Stimulated activated CD8-positive, alpha-beta memory T cell treated with anti-CD3 and anti-CD28 coated beads, Interleukin-4, amount 100 ng/mL, for 4 hours (primary cell): ENCODE results near the gene TMEM123.
"Not testable (repeated sequence)": the region's sequence is repeated elsewhere in the genome, so short reads cannot be mapped to it uniquely, and the experiment has no call there.

Experiments
- DNase-seq, 2 donors: peaks; one replicate each; pipeline ENCODE4 v3.0.0-alpha.2; 2020; ENCODE audit warnings: low read depth in 2 of 2, low spot score in 1 of 2

TMEM123 gene

GRCh38 chr11:102449651-102450570, 2.7 kb downstream of the TMEM123 start:
- no peak for DNase-seq

- no peak for DNase-seq
Observed at GRCh38 chr11:102448869-102449224, 3.7 kb downstream of the TMEM123 start.

GRCh38 chr11:102447941-102448868, 4.4 kb downstream of the TMEM123 start:
- no peak for DNase-seq

GRCh38 chr11:102447193-102447592, 5.4 kb downstream of the TMEM123 start:
- no peak for DNase-seq

- DNase-seq = no peak
Observed at GRCh38 chr11:102446606-102447005, 6.0 kb downstream of the TMEM123 start.

GRCh38 chr11:102444693-102445092, 7.9 kb downstream of the TMEM123 start:
- not testable (repeated sequence) for DNase-seq

GRCh38 chr11:102444142-102444541, 8.4 kb downstream of the TMEM123 start:
- not testable (repeated sequence) for DNase-seq

- not testable (repeated sequence) for DNase-seq
Observed at GRCh38 chr11:102439063-102439363, 13.6 kb downstream of the TMEM123 start.

- no peak for DNase-seq
Observed at GRCh38 chr11:102438311-102439062, 14.1 kb downstream of the TMEM123 start.

GRCh38 chr11:102437727-102438126, 14.8 kb downstream of the TMEM123 start:
- no peak for DNase-seq

GRCh38 chr11:102436976-102437375, 15.6 kb downstream of the TMEM123 start:
- no peak for DNase-seq

GRCh38 chr11:102436561-102436960, 16.0 kb downstream of the TMEM123 start:
- no peak for DNase-seq

GRCh38 chr11:102435688-102436087, 16.9 kb downstream of the TMEM123 start:
- DNase-seq = no peak

- not testable (repeated sequence) for DNase-seq
Observed at GRCh38 chr11:102433571-102433970, 19.0 kb downstream of the TMEM123 start.

- DNase-seq = not testable (repeated sequence)
Observed at GRCh38 chr11:102432560-102432959, 20.0 kb downstream of the TMEM123 start.

GRCh38 chr11:102431404-102431803, 21.2 kb downstream of the TMEM123 start:
- DNase-seq = no peak

GRCh38 chr11:102430158-102430836, 22.3 kb downstream of the TMEM123 start:
- no peak for DNase-seq

- no peak for DNase-seq
Observed at GRCh38 chr11:102429691-102430090, 22.9 kb downstream of the TMEM123 start.

- no peak for DNase-seq
Observed at GRCh38 chr11:102429226-102429625, 23.3 kb downstream of the TMEM123 start.

GRCh38 chr11:102428696-102429095, 23.9 kb downstream of the TMEM123 start:
- no peak for DNase-seq

GRCh38 chr11:102427068-102427467, 25.5 kb downstream of the TMEM123 start:
- no peak for DNase-seq
